Activated gamma-delta T cell treated with anti-CD3 and anti-CD28 coated beads, Interleukin-2, amount 50 U/mL, for 16 hours (primary cell): Measurements from ENCODE around the gene AUP1.
A peak's percentile ranks its signal among the peaks of the same experiment; 100 is the strongest.
"Not testable (repeated sequence)": the region's sequence is repeated elsewhere in the genome, so short reads cannot be mapped to it uniquely, and the experiment has no call there.

Experiments used
- DNase-seq: peaks from one replicate; pipeline ENCODE4 v3.0.0-alpha.2; 2020; ENCODE audit warnings: low read depth

AUP1 gene

DNA sequence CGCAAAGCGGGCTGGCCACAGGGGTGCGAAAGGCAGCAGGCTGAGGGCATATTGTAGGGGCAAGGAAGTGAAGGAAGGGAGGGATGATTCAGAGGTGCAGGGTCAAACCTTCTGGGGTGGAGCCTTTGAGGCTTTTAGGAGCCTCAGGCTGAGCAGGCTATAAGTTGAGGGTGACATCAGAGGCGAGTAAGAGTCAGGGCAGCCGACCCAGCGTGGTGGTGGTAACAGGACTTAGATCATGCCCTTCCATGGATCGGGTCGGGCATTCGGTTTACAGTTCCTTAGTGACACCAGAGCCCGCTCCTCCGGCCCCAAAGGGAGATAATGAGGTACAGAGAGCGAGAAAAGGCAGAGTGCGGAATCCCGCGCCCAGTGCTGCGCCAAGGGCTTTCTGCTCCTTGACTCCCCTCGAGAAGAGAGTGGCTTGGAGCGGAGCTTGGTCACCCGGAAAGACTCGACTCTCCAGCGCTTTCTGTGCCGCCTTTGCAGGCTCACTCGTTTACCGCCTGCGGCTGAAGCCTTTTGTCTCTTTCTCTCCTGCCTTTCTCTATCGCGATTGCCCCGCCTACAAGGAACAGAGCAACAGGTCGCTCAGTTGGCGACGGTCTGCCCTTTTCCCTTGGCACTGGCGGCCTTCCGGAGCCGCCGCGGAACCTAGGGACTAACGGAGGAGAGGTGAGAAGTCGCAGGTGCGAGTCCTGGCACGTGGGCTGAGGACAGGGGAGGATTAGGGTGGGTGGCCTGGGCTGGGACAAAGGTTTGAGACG, 30.8 kb downstream of the AUP1 start:
- no peak for DNase-seq

- DNase-seq, result no peak
Measured at GRCh38 chr2:74497777-74498499, 31.6 kb downstream of the AUP1 start.

- no peak for DNase-seq
Measured at GRCh38 chr2:74496997-74497776, 32.3 kb downstream of the AUP1 start.

GRCh38 chr2:74495440-74495839, 34.1 kb downstream of the AUP1 start:
- DNase-seq, result no peak

DNA sequence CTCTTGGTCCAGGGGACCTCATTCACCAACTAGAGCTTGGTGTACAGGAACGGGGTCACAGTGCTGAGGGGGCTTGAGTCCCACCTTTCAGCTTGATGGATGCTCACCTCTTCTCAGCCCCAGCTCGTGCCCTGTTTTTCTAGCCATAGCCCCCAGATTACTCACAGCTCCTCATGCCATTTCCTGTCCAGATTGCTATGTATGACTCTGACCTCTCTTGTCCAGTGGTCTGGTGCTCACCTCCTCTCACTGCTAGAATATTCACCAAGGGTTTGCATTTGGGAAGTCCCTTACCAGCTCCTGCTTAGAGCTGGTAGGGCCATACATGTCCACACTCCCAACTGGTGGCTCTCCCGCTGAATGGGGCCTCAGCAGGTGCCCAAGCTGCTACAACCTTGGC, 36.0 kb downstream of the AUP1 start:
- DNase-seq, result no peak

- DNase-seq, result no peak
Measured at GRCh38 chr2:74491648-74492544, 37.6 kb downstream of the AUP1 start.

- no peak for DNase-seq
Measured at GRCh38 chr2:74489906-74490305, 39.6 kb downstream of the AUP1 start.

DNA sequence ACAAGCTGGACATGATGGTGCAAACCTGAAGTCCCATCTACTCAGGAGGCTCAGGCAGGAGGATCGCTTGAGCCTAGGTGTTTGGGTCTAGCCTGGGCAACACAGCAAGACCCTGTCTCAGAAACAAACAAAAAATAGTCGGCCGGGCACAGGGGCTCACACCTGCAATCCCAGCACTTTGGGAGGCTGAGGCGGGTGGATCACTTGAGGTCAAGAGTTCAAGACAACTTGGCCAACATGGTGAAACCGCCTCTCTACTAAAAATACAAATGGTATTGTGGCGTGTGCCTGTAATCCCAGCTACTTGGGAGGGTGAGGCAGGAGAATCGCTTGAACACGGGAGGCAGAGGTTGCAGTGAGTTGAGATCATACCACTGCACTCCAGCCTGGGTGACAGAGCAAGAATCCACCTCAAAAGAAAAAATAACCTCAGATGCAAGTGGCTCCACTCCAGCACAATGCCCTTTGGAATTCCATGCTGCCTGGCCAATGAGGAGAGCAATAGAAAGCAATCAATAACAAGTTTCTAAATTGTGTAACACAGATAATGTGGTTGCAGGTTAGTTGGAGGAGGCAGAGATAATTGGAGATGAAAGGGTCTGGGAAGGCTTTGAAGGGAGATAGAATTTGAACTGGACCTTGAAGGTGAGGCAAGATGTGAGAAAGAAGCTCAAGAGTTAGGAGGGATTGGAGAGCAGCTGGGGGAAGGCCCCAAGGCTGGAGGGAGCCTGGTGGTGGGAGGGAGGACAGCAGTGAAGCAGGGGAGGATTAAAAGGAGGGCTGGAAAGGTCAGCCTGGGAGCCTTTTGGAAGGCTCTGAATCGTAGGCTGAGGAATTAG, 40.6 kb downstream of the AUP1 start:
- no peak for DNase-seq

DNA sequence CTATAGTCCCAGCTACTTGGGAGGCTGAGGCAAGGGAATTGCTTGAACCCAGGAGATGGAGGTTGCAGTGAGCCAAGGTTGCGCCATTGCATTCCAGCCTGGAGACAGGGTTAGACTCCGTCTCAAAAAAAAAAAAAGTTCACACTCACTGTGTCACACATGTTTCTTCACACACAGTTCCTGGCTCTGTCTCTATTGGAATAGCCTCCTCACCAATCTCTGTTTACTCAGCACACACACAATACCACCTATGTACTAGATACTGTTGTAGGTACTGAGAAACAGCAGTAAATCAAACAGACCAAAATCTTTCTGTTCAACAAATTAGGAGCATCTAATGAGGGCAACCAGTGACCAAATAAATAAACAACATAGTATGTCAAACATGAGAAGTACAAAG, 43.4 kb downstream of the AUP1 start:
- no peak for DNase-seq

GRCh38 chr2:74483675-74484164, 45.8 kb downstream of the AUP1 start:
- not testable (repeated sequence) for DNase-seq

- peak; percentile 90 for DNase-seq
Measured at GRCh38 chr2:74482801-74483674, 46.5 kb downstream of the AUP1 start, which contains the start of the genes CCDC142 and TTC31. Gene CCDC142 (minus strand): TSS chr2:74482998. CDS start chr2:74482837, 161 bp downstream. Gene TTC31 (plus strand): TSS chr2:74483081. CDS start chr2:74483096, 15 bp downstream.

DNA sequence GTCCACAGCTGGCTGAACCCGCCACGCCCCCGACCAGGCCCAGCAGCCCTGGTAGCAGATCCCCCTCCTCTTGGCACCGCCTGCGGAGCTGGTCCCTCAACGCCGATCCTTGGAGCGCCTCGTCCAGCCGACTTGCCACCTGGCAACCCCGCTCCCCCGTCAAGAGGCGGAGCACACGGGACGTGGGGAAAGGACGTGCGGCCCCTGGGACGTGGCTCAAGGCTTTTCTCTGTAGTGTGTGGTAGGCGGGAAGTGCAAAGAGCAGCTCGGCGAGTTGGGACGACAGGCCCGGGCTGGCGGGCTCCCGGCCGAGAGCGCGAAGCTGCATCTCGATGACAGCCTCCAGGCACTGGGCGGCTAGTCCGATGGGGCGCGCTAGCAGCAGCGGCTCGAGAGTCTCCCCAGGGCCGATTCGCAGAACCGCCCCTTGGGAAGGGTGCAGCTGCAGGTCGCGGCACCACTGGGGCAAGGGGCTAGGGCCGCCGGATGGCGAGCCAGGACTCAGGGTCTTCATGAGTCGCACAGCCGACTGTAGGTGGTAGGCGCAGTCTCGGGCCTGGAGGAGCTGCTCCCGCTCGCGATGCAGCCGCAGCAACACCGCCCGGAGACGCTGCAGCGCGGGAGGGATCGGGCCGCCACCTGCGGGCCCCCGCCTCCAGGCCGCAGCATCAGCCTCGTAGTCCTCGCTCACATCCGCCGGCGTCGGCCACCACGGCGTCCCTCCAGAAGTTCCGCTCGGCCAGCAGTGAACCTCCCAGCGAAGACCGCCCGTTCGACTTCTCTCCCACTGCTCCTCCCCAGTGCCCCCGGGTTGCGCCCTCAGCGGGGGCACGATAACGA, 47.3 kb downstream of the AUP1 start:
- DNase-seq, result peak; percentile 27

GRCh38 chr2:74481431-74481830, 48.1 kb downstream of the AUP1 start:
- no peak for DNase-seq
